Measurements from ENCODE around the gene GATD1.

GATD1 gene

GRCh38 chr11:788009-788640 is 10.8 kb upstream of the GATD1 start (continued):
- no peak for TF ChIP-seq CSRNP3 (CRISPR knock-in tag; IDR thresholded peaks at IDR 0.05)

GRCh38 chr11:787084-787675 is 9.9 kb upstream of the GATD1 start:
- no peak for TF ChIP-seq ARNTL (CRISPR knock-in tag; IDR thresholded peaks at IDR 0.05; ENCODE audit: borderline replicate concordance, low read depth)
- TF ChIP-seq ISL1 (CRISPR knock-in tag; IDR thresholded peaks at IDR 0.05): no peak
- no peak for ATAC-seq

- no peak for TF ChIP-seq ESRRG (CRISPR knock-in tag; IDR thresholded peaks at IDR 0.05)
- TF ChIP-seq CSRNP3 (CRISPR knock-in tag; IDR thresholded peaks at IDR 0.05): no peak
- TF ChIP-seq SNAI2 (CRISPR knock-in tag; IDR thresholded peaks at IDR 0.05): no peak
- TF ChIP-seq GLIS3 (CRISPR knock-in tag; IDR thresholded peaks at IDR 0.05): no peak
- TF ChIP-seq ZNF565 (CRISPR knock-in tag; conservative IDR thresholded peaks at IDR 0.05; ENCODE audit: low read depth): no peak
- TF ChIP-seq BACH2 (CRISPR knock-in tag; IDR thresholded peaks at IDR 0.05; ENCODE audit: borderline replicate concordance): no peak
- TF ChIP-seq ISL1 (CRISPR knock-in tag; IDR thresholded peaks at IDR 0.05): no peak
- no peak for TF ChIP-seq TCF4 (CRISPR knock-in tag; IDR thresholded peaks at IDR 0.05; ENCODE audit: borderline replicate concordance)
- TF ChIP-seq POU6F1 (CRISPR knock-in tag; IDR thresholded peaks at IDR 0.05; ENCODE audit: borderline replicate concordance, low read depth): no peak
- no peak for TF ChIP-seq ZFP3 (CRISPR knock-in tag; IDR thresholded peaks at IDR 0.05)
- no peak for TF ChIP-seq ZFP30 (CRISPR knock-in tag; IDR thresholded peaks at IDR 0.05)
- no peak for ATAC-seq
Measured at GRCh38 chr11:786235-787083, 9.2 kb upstream of the GATD1 start.

GRCh38 chr11:783581-784015 is 6.3 kb upstream of the GATD1 start:
- peak; percentile 94 for ATAC-seq
- TF ChIP-seq TCF4 (CRISPR knock-in tag; IDR thresholded peaks at IDR 0.05; ENCODE audit: borderline replicate concordance): 0 out of 2 replicates have a peak, but pooled peaks have one; percentile 10
- no peak for TF ChIP-seq ZFP3 (CRISPR knock-in tag; IDR thresholded peaks at IDR 0.05)
- TF ChIP-seq ARNTL (CRISPR knock-in tag; IDR thresholded peaks at IDR 0.05; ENCODE audit: borderline replicate concordance, low read depth): peak; percentile 80; the same call in 1 of the 2 replicates

- TF ChIP-seq SNAI2 (CRISPR knock-in tag; IDR thresholded peaks at IDR 0.05): no peak
- no peak for TF ChIP-seq CREB5 (CRISPR knock-in tag; IDR thresholded peaks at IDR 0.05; ENCODE audit: low read depth)
- TF ChIP-seq ZNF565 (CRISPR knock-in tag; conservative IDR thresholded peaks at IDR 0.05; ENCODE audit: low read depth): no peak
- no peak for TF ChIP-seq PPARA (CRISPR knock-in tag; IDR thresholded peaks at IDR 0.05; ENCODE audit: borderline replicate concordance)
- no peak for ATAC-seq
Measured at GRCh38 chr11:782264-783174, 5.2 kb upstream of the GATD1 start.

Measured in SK-N-SH treated with all-trans-retinoic acid at 6 μM for 48 hours (cell line).